GM12875 (cell line): ENCODE results near the gene FGF11.

Source experiments
- H3K4me3 ChIP-seq: one replicate; pipeline ENCODE4 v1.5.1; 2011; ENCODE audit warnings: low read depth, low read length, control low read depth
- CTCF ChIP-seq: IDR thresholded peaks from 2 replicates; pipeline ENCODE4 v1.5.1; 2011; ENCODE audit warnings: low read depth, mild to moderate bottlenecking, control low read depth, inconsistent platforms, low read length, moderate library complexity, borderline replicate concordance; ENCODE audit not compliant: insufficient read depth

The FGF11 gene

GRCh38 chr17:7444682-7445618, 5.6 kb downstream of the FGF11 start, which contains the start of gene CHRNB1:
Gene CHRNB1 (plus strand): TSS chr17:7445061. CDS start chr17:7445128, 67 bp downstream.
- no peak for TF ChIP-seq CTCF
- no peak within 1 kb of the TSS for H3K4me3 ChIP-seq

- no peak for TF ChIP-seq CTCF
- no peak overlapping the region for H3K4me3 ChIP-seq
Measured at GRCh38 chr17:7445619-7445968, 6.3 kb downstream of the FGF11 start.

GRCh38 chr17:7448461-7448860, 9.1 kb downstream of the FGF11 start:
- no peak overlapping the region for H3K4me3 ChIP-seq
- TF ChIP-seq CTCF = no peak

GRCh38 chr17:7459961-7460545, 20.7 kb downstream of the FGF11 start:
- no peak overlapping the region for H3K4me3 ChIP-seq
- no peak for TF ChIP-seq CTCF

- TF ChIP-seq CTCF = no peak
- H3K4me3 ChIP-seq = no peak overlapping the region
Measured at GRCh38 chr17:7460850-7461660, 21.7 kb downstream of the FGF11 start.

GRCh38 chr17:7462474-7463371, 23.4 kb downstream of the FGF11 start:
- no peak overlapping the region for H3K4me3 ChIP-seq
- TF ChIP-seq CTCF = no peak
